Measurements from ENCODE around the gene CFAP69.

DNA sequence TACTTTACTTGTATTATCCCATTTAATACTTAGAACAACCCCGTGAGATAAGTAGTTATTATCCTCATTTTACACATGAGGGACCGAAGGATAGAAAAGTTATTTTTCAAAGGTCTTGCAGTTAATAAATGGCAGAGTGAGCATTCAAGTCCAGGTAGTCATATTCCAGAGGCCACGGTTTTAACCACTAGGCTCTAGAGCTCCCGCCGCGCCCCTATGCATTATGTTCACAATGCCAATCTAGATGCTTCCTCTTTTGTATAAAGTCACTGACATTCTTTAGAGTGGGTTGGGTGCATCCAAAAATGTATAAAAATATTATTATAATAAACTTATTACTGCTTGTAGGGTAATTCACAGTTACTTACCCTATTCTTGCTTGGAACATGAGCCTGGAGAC, 11.4 kb upstream of the CFAP69 start:
- TF ChIP-seq, protein P1, sequence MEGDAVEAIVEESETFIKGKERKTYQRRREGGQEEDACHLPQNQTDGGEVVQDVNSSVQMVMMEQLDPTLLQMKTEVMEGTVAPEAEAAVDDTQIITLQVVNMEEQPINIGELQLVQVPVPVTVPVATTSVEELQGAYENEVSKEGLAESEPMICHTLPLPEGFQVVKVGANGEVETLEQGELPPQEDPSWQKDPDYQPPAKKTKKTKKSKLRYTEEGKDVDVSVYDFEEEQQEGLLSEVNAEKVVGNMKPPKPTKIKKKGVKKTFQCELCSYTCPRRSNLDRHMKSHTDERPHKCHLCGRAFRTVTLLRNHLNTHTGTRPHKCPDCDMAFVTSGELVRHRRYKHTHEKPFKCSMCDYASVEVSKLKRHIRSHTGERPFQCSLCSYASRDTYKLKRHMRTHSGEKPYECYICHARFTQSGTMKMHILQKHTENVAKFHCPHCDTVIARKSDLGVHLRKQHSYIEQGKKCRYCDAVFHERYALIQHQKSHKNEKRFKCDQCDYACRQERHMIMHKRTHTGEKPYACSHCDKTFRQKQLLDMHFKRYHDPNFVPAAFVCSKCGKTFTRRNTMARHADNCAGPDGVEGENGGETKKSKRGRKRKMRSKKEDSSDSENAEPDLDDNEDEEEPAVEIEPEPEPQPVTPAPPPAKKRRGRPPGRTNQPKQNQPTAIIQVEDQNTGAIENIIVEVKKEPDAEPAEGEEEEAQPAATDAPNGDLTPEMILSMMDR (IDR thresholded peaks at IDR 0.05): no peak
- TF ChIP-seq POLR2A (IDR thresholded peaks at IDR 0.05): no peak
